H1 (cell line): ENCODE results near the gene SLC25A34. TPM values are rescaled to one million over a fixed set of nuclear protein-coding genes. Genes with fewer than 3 reads are reported as not detected.

Experiments
- CREB1 ChIP-seq: IDR thresholded peaks from 2 replicates; pipeline ENCODE4 v1.6.1; 2012; ENCODE audit warnings: inconsistent platforms
- EZH2 ChIP-seq: fragments of 200-600 bp; sonication (generic); IDR thresholded peaks from 2 replicates; pipeline ENCODE4 v1.7.1; 2012; ENCODE audit warnings: low read depth, mild to moderate bottlenecking, moderate library complexity, low read length, inconsistent platforms; ENCODE audit not compliant: severe bottlenecking
- RBBP5 ChIP-seq: IDR thresholded peaks from 2 replicates; pipeline ENCODE4 v1.7.1; 2012; ENCODE audit warnings: low read depth, mild to moderate bottlenecking, inconsistent platforms, low read length, moderate library complexity, borderline replicate concordance
- RFX5 ChIP-seq: IDR thresholded peaks from 2 replicates; pipeline ENCODE4 v1.6.1; 2011; ENCODE audit warnings: low read depth, low read length, improper control_type of control experiment, borderline replicate concordance
- polyA plus RNA-seq, 7 experiments: library from polyadenylated mRNA; depleted of rRNA in 3 of 7; stranded (reverse) in 5 of 7; unstranded in 2 of 7; fragments of >200 nt in 5 of 7; fragments of 200-250 nt in 2 of 7; gene quantifications; 1 replicate in 5 of 7; 2 replicates in 1 of 7; 4 replicates in 1 of 7; pipeline versions ENCODE4 v1.2.1 to v1.2.3, GENCODE V29; 2011 to 2013; ENCODE audit warnings: missing spikeins in 2 of 7, mixed read lengths in 2 of 7
- total RNA-seq: library from RNA; stranded (reverse); fragmentation: NEBNext Ultra II Directional; extraction: Animal tissue kit (Norgen Biotek cat#: 25700); gene quantifications from 2 replicates; pipeline ENCODE4 v1.2.1, GENCODE V29; 2021

SLC25A34 gene
- total and polyA plus RNA-seq, 2 of the 8 experiments (the other 6 are each of a cell fraction or from before 2014, with no cell fraction given) = 0.48 to 0.62 TPM

- TF ChIP-seq CREB1 = no peak
- no peak for TF ChIP-seq EZH2
- no peak for TF ChIP-seq RBBP5
- no peak for TF ChIP-seq RFX5
Observed at GRCh38 chr1:15750924-15751323, 14.9 kb downstream of the SLC25A34 start (continued).
